Measurements from ENCODE around the gene STOX2.

- TF ChIP-seq POLR2A (IDR thresholded peaks at IDR 0.05): no peak
- no peak for TF ChIP-seq CTCF (IDR thresholded peaks at IDR 0.05 in 8 of 11, conservative IDR thresholded peaks at IDR 0.05 in 3 of 11)
- no peak for TF ChIP-seq POLR2AphosphoS5 (IDR thresholded peaks at IDR 0.05)
Observed at GRCh38 chr4:183967266-183967665, 62.2 kb downstream of the STOX2 start.
